ENCODE measurements around the gene CHST13.
A peak's percentile ranks its signal among the peaks of the same experiment; 100 is the strongest.
"Not testable (repeated sequence)": the region's sequence is repeated elsewhere in the genome, so short reads cannot be mapped to it uniquely, and the experiment has no call there.

Gene CHST13

DNA sequence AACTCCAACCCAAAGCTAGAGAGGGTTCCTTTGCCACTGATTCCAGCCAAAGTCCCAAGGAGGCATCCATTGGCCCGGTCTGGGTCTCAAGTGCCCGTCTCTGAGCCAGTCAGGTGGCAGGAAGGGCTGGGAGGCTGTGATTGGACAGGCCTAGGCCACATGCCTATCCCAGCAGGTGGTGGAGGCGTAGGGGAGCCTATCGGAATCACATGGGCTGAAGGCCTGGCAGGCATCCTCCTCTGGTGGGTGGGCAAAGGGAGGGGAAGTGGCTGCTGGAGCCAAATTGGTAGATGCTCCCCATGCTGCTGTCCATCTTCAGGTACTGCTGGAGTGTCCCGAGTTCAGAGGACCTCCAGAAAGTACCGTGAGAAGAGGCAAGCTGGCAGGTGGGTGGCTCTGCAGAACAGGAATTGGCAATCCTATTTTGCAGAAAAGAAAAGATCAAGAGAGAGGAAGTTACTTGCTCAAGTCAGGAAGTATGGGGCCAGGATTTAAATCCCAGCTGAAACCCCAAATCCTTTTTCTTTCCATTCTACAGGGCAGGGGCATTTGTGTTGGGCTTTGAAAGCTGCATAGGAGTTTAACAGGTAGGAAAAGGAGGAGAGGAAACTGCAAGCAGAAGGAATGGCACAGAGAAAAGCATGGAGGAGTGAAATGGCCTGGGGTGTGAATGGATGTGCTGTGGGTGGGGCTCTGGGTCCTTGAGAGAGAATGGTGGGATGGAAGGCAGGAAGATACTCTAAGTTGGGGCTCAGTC, 3.7 kb downstream of the CHST13 start:
- no peak for DNase-seq

DNA sequence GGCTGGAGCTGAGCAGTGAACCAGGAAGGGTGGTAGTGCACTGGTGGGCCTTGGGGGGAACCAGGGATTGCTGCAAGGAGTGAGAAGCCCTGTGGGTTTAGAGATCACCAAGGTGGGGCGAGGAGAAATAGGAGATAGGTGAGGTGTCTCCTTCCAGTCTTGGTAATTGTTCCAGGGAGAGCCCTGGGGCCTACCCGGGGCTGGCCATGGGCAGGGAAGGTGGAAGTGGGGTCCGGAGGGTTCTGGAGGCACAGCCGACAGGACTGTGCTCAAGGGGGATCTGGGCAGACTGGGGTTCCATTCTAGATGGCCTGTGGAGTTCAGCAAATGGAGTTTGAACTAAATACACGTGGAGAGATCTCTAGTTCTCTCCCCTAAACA, 4.5 kb downstream of the CHST13 start:
- no peak for DNase-seq

DNA sequence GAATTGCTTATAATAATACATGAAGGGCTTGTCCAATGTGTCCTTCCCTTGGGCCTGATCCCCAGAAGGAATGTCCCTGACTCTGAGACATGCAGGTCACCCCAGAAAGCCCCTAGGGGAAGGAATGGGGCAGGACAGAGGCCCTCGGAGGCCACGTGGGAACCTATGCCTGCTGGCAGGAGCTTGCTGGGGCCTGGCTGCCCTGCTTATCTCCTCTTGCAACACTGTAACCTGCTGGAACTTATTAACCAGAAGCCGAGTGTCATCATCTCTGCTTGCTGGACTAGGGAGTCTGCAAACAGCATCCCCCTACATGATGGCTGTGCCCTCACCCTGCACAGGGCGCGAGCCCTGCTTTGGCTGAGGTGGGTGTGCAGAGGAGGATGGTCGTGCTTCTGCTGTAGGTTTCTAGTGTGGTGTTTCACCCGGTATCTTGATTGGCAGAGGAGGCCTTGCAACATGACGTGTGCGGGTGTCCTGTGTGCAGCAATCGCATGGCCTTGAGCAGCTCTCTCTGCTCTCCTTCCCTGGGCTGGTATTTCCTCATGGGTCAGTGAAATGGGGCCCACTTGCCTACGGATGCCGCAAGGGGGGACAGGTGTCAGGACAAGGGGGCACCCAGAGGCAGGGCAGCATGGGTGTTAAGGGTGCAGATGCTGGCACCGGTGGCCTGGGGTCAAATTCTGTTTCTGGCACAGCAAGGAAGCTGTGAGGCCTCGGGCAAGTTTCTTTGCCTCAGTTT, 5.0 kb downstream of the CHST13 start:
- no peak for DNase-seq

DNA sequence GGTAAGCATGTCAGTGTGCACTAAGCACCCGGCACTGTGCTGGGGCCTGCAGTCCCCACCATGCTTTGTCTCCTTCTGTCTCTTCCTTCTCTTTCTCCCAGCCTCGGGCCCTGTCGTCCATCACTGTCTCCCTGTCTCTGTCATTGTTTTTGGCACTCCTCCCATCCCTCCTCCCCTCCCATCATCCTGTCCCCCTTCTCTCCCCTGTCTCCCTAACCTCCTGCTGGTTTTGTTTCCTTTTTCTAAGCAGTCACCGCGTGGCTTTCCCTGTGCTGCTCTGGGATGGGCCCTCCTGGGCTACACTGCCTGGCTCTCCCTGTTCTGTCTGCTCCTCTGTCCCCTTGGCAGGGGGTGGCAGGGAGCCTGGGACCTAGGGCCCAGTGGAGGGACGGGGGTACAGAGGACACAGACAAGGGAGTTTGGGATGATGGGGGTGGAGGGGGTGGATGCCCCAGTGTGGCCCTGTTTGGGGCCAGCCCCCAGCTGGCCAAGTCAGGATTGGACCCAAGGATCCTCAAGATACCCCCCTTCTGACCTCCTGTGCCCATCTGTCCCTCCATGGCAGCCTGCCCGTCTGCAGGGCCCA, 5.7 kb downstream of the CHST13 start:
- no peak for DNase-seq

DNA sequence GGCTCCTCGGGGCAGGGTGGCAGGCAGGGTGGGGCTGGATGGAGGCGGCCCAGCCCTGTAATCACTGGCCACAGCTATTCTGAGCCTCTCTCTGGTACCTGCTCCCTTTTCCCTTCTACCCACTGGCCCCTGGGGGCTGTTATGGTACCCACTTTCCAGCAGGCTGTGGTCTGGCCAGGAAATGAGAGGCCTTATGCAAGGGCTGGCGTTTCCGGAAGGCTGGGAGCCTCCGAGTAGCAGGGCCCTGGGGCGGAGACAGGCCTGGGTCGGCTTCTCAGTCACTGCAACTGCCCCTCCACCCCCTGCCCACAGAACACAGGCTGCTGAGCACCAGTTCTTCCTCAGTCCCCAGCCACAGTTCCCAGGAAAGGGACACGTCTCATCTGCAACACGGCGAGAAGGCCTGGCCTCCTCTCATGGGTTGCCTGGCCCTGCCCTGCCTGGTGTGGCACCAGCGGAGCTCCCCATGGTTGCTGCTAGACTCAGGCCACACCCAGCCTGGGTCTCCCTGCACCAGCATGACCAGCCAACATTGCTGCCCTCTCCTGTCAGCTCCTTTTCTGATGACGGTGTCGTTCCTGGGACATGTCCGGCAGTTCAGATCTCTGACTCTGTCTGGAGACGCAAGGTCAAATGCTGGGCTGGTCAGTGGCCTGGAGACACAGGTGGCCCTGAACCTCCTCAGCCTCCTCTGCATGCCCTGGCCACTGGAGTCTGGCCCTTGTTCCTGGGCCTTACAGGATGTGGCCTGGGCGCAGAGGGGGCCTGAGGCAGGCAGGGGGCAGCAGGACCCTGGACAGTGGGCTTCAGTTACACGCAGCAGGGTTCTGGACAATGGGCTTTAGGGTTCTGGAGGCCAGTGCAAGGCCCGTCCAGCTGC, 6.5 kb downstream of the CHST13 start:
- DNase-seq, result no peak

DNA sequence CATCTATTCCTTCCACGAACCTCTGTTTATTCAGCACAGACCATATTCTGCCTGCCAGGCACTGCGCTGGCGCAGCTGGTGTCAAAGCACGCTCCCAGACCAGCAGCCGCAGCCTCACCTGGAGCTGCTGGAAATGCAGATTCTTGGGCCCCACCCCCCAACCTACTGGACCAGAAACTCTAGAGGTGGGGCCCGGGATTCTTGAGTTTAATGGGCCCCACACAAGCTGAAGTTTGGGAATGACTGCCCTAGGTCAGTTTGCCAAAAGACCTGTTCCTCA, 7.0 kb downstream of the CHST13 start:
- DNase-seq, result no peak

DNA sequence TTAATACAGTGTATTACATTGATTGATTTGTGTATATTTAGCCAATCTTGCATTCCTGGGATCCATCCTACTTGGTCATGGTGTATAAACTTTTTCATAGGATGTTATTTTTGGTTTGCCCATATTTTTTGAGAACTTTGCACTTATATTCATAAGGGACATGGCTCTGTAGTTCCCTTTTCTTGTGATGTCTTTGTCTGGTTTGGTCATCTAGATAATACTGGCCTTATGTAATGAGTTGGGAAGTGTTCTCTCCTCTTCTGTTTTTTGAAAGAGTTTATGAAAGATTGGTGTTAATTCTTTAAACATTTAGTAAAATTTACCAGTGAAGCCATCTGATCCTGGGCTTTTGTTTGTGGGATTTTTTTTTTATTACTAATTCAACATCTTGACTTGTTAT, 9.6 kb downstream of the CHST13 start:
- no peak for DNase-seq

DNA sequence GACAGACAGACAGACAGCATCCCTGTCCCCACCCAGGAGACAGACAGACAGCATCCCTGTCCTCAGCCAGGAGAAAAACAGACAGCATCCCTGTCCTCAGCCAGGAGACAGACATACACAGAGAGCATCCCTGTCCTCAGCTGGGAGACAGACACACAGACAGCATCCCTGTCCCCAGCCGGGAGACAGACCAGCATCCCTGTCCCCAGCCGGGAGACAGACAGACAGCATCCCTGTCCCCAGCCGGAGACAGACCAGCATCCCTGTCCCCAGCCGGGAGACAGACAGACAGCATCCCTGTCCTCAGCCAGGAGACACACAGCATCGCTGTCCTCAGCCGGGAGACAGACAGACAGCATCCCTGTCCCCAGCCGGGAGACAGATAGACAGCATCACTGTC, 10.8 kb downstream of the CHST13 start:
- DNase-seq, result not testable (repeated sequence)

DNA sequence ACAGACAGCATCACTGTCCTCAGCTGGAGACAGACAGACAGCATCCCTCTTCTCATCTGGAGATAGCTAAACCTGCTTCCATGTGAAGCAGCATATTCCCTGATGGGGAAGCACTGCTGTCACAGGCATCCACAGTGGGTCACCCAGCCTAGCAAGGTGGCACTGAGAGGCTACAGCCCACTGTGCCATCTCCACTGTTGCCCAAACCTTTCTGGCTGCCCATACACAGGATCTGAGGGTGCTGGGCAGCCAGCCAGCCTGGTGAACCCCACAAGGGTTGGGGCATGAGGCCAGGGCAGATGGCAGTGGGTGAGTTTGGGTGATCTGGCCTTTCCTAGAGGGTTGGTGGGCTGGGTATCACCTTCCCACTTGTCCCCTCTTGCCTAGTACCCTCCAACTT, 11.7 kb downstream of the CHST13 start:
- DNase-seq, result no peak

DNA sequence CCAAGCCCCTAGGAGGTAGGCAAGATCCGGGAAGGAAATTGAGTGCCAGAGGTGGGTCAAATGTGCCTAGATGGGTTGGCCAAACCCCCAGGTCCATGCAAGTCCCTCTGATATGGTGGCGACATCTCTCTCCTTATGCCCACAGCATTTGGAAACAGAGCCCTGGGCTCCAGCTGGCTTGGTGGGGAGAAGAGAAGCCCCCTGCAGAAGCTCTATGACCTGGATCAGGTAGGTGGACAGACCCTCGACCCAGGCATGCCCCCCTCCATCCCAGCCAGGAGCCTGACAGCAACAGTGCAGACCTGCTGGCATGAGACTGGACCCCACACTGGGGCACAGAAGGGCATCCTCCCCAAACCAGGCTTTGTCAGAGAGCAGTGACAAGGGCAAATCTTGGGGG, 12.2 kb downstream of the CHST13 start:
- no peak for DNase-seq

DNA sequence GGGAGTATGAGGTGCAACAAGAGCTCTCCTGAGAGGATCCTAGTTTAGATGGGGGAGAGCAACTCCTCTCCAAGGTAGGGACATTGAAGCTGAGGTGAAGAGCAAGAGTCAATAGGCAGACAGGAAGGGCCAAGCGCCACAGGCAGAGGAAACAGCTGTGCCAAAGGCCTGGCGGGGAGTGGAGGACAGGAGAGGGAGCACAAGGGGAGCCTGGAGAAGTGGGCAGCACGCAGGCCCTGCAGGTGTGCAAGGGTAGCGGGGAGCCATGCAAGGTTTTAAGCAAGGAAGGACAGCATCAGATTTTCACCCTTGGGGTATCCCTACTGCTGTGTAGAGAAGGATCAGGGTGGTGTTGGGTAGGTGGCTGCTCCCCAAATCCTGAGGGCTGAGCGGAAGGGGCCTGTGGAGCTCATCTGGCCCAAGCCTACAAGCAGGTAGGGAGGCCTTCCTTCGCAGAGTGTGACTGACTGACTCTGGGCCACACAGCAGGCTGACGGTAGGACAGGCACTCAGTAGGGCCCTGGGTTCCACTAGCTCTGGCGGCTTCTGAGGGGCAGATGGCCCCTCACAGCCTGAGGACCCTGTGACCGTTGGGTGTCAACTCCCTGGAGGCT, 13.3 kb downstream of the CHST13 start:
- peak; percentile 31 for DNase-seq

DNA sequence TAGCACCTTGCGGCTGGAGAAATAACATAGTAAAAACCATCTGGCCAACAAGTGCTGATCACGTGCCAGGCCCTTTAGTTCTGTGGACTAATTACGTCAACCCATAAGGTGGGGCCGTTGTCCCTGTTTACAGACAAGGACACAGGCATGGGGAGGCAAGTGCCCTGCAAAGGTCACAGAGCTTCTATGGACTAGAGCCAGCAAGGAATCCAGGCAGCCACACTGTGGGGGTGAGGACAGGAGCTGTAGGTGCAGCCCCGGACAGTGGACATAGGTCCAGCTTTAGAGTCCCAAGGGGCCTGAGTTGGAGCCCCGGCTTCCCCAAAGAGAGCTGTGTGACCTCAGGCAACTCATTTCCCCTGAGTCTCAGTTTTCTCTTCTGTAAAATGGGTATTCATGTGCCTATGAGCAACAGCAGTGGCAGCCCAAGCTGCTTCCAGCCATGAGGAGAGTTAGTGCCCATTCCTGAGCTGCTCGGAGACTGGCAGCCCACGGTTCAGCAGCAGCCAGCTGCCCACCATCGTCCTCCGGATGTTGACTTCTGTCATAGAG, 13.9 kb downstream of the CHST13 start:
- DNase-seq, result no peak

DNA sequence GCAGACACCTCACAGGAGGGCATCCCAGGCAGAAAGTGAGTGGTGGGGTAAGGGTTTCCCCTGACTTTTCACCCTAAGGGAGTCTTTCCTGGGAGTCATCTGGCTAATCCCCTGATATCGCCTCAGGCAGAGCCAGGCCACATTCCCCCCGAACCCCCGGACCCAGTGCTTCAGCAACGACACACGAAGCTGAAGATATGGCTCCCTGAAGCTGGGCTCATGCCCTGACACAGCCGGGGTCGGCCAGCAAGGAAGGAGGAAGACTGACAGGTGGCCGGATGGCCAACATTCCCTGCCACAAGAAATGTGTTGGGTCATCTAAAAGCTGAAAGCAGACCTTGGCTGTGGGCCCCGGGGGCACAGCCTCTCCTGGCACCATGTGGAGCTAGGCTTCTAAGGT, 14.4 kb downstream of the CHST13 start:
- no peak for DNase-seq

DNA sequence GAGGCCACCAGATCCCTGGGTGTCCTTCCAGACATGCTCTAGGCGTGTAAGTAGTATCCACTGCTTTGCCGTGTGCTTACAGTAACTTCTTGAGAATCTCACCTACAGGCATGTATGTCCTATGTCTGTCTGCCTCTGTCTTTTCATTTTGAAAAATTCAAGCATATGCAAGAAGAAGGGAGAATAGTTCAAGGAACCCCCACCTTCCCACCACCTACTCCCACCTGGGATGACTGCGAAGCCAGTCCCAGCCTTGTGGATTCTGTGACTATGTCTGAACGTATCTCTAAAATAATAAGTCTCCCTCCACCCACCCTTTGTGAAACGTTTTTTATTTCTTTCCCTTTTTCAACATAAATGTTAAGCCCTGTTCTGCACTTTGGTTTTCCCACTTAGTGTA, 15.0 kb downstream of the CHST13 start:
- no peak for DNase-seq

DNA sequence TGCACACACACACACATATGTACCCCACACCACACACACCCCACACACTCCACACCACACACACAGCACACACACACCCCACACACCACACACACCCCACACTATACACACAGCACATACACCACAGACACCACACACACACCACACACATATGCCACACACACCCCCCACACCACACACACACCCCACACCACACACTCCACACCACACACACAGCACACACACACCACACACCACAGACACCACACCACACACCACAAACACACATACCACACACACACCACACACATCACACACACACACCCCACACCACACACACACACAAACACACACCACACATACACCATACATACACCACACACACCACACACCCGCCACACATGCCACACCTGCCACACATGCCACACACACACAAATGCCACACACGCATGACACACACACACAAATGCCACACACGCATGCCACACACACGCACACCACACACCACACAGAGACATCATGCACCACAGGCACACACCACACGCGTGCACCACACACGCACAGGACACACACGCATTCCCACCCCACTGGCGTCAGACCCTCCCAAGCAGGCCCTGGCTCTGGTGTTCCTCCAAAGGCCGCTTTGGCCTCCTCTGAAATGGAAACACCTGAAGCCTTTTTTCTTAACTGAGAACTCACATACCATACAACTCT, 15.7 kb downstream of the CHST13 start:
- no peak for DNase-seq

DNA sequence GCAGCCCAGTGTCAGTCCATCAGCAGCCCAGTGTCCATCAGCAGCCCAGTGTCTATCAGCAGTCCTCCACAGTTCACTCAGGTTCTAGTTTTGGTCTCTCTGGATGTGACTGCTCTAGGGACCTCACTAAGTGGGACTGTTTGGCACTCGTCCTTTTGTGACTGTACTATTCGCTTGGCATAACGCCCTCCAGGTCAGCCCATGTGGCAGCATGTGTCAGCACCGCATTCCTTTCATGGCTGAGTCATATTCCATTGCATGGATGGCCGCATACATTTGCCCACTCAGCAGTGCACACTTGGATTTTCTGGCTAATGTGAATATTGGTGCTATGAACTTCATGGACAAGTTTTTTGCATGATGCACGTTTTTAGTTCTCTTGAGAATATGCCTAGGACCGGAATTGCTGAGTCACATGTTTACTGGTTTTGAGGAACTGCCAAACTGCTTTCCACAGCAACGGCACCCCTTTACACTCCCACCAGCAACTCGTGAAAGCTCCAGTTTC, 16.4 kb downstream of the CHST13 start:
- peak; percentile 55 for DNase-seq

DNA sequence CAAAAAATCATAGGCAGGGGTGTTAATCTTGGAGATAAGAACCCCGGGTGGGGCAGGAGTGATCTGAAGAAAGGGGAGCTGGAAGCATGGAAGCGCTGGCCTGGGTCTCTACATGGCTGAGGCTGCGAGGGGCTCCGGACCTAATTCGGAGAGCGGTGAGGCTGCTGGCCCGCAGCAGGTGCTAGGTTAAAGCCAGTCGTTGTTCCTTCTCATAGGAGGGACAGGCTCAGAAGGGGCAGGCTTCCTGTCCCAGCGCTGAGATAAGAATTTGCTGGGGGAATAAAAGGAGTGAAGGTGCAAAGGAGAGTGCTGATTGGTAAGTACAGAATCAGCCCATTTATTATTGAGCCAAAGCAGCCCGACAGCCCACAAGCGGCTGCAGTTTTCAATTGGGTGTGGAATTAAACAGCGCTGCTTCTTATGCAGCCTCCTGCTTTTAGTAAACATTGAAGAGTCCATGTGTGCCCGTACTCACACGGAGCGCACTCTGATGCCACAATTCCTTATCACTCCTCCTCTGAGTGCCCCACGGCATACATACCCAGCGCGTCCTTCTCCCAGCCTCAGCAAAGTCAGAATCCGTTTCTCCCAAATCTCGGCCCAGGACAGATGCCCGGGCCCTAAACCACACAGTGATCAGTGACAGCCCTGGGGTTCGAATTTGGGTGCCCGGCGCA, 17.1 kb downstream of the CHST13 start:
- DNase-seq, result no peak

DNA sequence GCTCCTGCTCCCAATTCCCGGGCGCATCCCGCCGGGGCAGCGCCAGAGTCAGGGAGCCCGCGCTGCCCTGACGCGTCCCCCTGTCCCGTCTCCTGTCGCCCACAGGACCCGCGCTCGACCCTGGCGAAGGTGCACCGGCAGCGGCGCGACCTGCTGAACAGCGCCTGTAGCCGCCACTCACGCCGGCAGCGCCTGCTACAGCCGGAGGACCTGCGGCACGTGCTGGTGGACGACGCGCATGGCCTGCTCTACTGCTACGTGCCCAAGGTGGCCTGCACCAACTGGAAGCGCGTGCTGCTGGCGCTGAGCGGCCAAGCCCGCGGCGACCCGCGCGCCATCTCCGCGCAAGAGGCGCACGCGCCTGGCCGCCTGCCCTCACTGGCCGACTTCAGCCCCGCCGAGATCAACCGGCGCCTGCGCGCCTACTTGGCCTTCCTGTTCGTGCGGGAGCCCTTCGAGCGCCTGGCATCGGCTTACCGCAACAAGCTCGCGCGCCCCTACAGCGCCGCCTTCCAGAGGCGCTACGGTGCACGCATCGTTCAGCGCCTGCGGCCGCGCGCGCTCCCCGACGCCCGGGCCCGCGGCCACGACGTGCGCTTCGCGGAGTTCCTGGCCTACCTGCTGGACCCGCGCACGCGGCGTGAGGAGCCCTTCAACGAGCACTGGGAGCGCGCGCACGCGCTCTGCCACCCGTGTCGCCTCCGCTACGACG, 17.8 kb downstream of the CHST13 start:
- no peak for DNase-seq

DNA sequence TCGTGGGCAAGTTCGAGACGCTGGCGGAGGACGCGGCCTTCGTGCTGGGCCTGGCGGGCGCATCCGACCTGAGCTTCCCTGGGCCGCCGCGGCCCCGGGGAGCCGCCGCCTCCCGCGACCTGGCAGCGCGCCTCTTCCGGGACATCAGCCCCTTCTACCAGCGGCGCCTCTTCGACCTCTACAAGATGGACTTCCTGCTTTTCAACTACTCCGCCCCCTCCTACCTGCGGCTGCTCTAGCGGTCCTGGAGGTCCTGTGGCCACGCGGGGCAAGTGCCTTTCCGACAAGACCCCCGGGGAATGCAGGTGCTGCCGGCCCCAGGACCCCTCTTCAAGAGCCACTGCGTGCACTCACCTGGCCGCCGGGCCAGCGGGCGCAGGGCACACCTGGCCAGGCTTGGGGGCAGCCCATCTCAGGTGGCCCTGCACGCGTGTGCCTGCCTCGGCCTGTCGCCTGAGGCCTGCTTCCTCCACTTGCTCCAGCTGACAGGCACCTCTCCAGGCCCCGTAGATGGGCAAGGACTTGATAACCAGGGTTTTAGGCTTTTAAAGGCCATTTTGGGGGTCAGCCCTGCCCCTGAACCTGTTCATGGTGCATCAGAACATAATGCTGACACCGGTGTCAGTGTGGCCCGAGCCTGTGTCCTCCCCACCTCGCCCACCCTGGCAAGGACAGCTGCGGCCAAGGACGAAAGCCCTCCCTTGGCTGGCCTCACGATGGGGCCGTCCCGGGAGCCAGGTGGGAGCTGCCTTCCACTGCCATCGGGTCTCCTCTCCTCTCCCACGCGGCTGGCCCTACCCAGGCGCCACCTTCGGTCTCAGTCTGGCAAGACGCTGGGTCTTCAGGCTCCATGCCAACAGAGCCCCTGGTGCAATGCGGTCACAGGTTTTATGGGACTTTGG, 18.6 kb downstream of the CHST13 start:
- DNase-seq, result no peak

All from DMS53 (cell line).